H1 (cell line): ENCODE results near the gene ANKRD27. TPM values are rescaled to one million over a fixed set of nuclear protein-coding genes. Genes with fewer than 3 reads are reported as not detected.

Experiments used
- CTCF ChIA-PET: fragments of 300-600 bp; sonication (Branson Sonifier 250); formaldehyde crosslinking; loops from one replicate; lab custom pipeline; 2021; ENCODE audit not compliant: partially characterized antibody; lab: Charles Lee
- POLR2A ChIA-PET: fragments of 300-600 bp; sonication (Branson Sonifier 250); formaldehyde crosslinking; loops from one replicate; lab custom pipeline; 2021; ENCODE audit warnings: inconsistent platforms; ENCODE audit not compliant: partially characterized antibody; lab: Charles Lee
- DNase-seq, 2 experiments: peaks; one replicate each; pipeline versions ENCODE4 v3.0.0 to v3.0.0-alpha.2; 2010 to 2022; ENCODE audit warnings: low spot score in 2 of 2, low read depth in 1 of 2, mixed read lengths in 1 of 2
- FAIRE-seq: peaks from 2 replicates; lab custom pipeline; 2011; peaks lifted over from hg19 to GRCh38; lab: Jason Lieb, UNC
- H2AFZ ChIP-seq: 2 replicates; pipeline ENCODE4 v1.8.1; 2012; ENCODE audit warnings: low read length, inconsistent platforms
- H2AK5ac ChIP-seq: 2 replicates; pipeline ENCODE4 v1.6.1; 2013; ENCODE audit warnings: low read depth, low read length
- H2BK120ac ChIP-seq: replicated peaks from 2 replicates; pipeline ENCODE3; 2013; ENCODE audit warnings: low read depth, low read length, inconsistent platforms
- H2BK12ac ChIP-seq: 2 replicates; pipeline ENCODE4 v1.6.1; 2013; ENCODE audit warnings: low read depth, low read length
- H2BK15ac ChIP-seq: 2 replicates; pipeline ENCODE4 v1.6.1; 2013; ENCODE audit warnings: low read length
- H2BK20ac ChIP-seq: 2 replicates; pipeline ENCODE4 v1.6.1; 2013; ENCODE audit warnings: low read length
- H2BK5ac ChIP-seq: 2 replicates; pipeline ENCODE4 v1.6.1; 2013; ENCODE audit warnings: low read depth, low read length
- H3K14ac ChIP-seq: 2 replicates; pipeline ENCODE4 v1.6.1; 2013; ENCODE audit warnings: inconsistent platforms; ENCODE audit not compliant: insufficient read length
- H3K18ac ChIP-seq: 2 replicates; pipeline ENCODE4 v1.6.1; 2013; ENCODE audit warnings: low read length; ENCODE audit errors: extremely low read depth
- H3K23ac ChIP-seq: 2 replicates; pipeline ENCODE4 v1.6.1; 2013; ENCODE audit warnings: inconsistent platforms; ENCODE audit not compliant: insufficient read length
- H3K23me2 ChIP-seq: 2 replicates; pipeline ENCODE4 v1.6.1; 2013; ENCODE audit warnings: low read depth, low read length
- H3K27ac ChIP-seq: 2 replicates; pipeline ENCODE4 v1.6.1; 2011; ENCODE audit warnings: low read depth, low read length, inconsistent platforms
- H3K27me3 ChIP-seq, 4 experiments: replicated peaks in 1 of 4; 1 replicate in 1 of 4; 2 replicates in 3 of 4; pipeline versions ENCODE4 v1.6.1 to v1.8.1; 2011 to 2013; ENCODE audit warnings: low read length in 3 of 4, mild to moderate bottlenecking in 3 of 4, inconsistent platforms in 2 of 4, mixed read lengths in 2 of 4, moderate library complexity in 1 of 4; ENCODE audit not compliant: control insufficient read depth in 3 of 4, insufficient read depth in 3 of 4; ENCODE audit errors: extremely low read depth in 1 of 4
- H3K36me3 ChIP-seq, 4 experiments: 2 replicates each; pipeline versions ENCODE4 v1.6.1 to v1.8.1; 2011 to 2013; ENCODE audit warnings: mild to moderate bottlenecking in 4 of 4, low read length in 3 of 4, moderate library complexity in 2 of 4, control low read depth in 1 of 4, inconsistent platforms in 1 of 4; ENCODE audit not compliant: insufficient read depth in 4 of 4, control insufficient read depth in 2 of 4
- H3K4ac ChIP-seq: replicated peaks from 2 replicates; pipeline ENCODE3; 2013; ENCODE audit warnings: low read length, low read depth, mixed read lengths, inconsistent platforms; ENCODE audit not compliant: insufficient read length
- H3K4me1 ChIP-seq, 4 experiments: replicated peaks in 1 of 4; 1 replicate in 1 of 4; 2 replicates in 3 of 4; pipeline versions ENCODE4 v1.6.1 to v1.8.1; 2011 to 2013; ENCODE audit warnings: low read length in 3 of 4, inconsistent platforms in 2 of 4, mixed read lengths in 1 of 4; ENCODE audit not compliant: insufficient read depth in 4 of 4, control insufficient read depth in 3 of 4
- H3K4me2 ChIP-seq, 2 experiments: 2 replicates each; pipeline versions ENCODE4 v1.6.1 to v1.8.1; 2011 to 2013; ENCODE audit warnings: low read depth in 2 of 2, low read length in 2 of 2, control low read depth in 1 of 2, inconsistent platforms in 1 of 2, mild to moderate bottlenecking in 1 of 2; ENCODE audit not compliant: insufficient read depth in 1 of 2
- H3K4me3 ChIP-seq, 4 experiments: fragments of 200-600, 300-600 bp in 1 of 4; sonication (generic), shearing (Covaris generic), sonication (Bioruptor Twin) in 1 of 4; 2 replicates each; pipeline versions ENCODE4 v1.5.1 to v1.8.1; 2011 to 2016; ENCODE audit warnings: low read length in 4 of 4, low read depth in 3 of 4, control low read depth in 2 of 4, inconsistent platforms in 2 of 4, mild to moderate bottlenecking in 2 of 4, mixed read lengths in 1 of 4, moderate library complexity in 1 of 4; ENCODE audit not compliant: insufficient read depth in 2 of 4; ENCODE audit errors: extremely low read depth in 1 of 4
- H3K56ac ChIP-seq: replicated peaks from 2 replicates; pipeline ENCODE3; 2013; ENCODE audit warnings: low read depth, mild to moderate bottlenecking, mixed read lengths, low read length, inconsistent platforms; ENCODE audit not compliant: insufficient read length
- H3K79me1 ChIP-seq: 2 replicates; pipeline ENCODE4 v1.6.1; 2013; ENCODE audit warnings: low read depth, low read length, control low read depth
- H3K79me2 ChIP-seq, 2 experiments: 2 replicates each; pipeline versions ENCODE4 v1.6.1 to v1.8.1; 2012 to 2013; ENCODE audit warnings: low read length in 2 of 2, mild to moderate bottlenecking in 2 of 2, inconsistent platforms in 1 of 2; ENCODE audit not compliant: insufficient read depth in 2 of 2, control insufficient read depth in 1 of 2
- H3K9ac ChIP-seq, 4 experiments: replicated peaks in 1 of 4; 1 replicate in 1 of 4; 2 replicates in 3 of 4; pipeline versions ENCODE4 v1.6.1 to v1.8.1; 2011 to 2013; ENCODE audit warnings: low read depth in 3 of 4, low read length in 3 of 4, control low read depth in 2 of 4, mild to moderate bottlenecking in 2 of 4, moderate library complexity in 2 of 4, inconsistent platforms in 1 of 4; ENCODE audit errors: extremely low read depth in 1 of 4
- H3K9me3 ChIP-seq, 2 experiments: 2 replicates each; pipeline versions ENCODE4 v1.6.1 to v1.8.1; 2012 to 2013; ENCODE audit warnings: mild to moderate bottlenecking in 2 of 2, moderate library complexity in 2 of 2, control low read depth in 1 of 2, inconsistent platforms in 1 of 2, low read depth in 1 of 2, low read length in 1 of 2, mixed read lengths in 1 of 2; ENCODE audit not compliant: insufficient read depth in 2 of 2
- H4K20me1 ChIP-seq, 2 experiments: replicated peaks in 1 of 2; 2 replicates each; pipeline versions ENCODE3 to v1.8.1; 2011 to 2013; ENCODE audit warnings: inconsistent platforms in 2 of 2, low read length in 2 of 2, mild to moderate bottlenecking in 1 of 2; ENCODE audit not compliant: insufficient read depth in 2 of 2, control insufficient read depth in 1 of 2
- H4K5ac ChIP-seq: 2 replicates; pipeline ENCODE4 v1.6.1; 2013; ENCODE audit warnings: low read length, low read depth, mixed read lengths, inconsistent platforms; ENCODE audit not compliant: insufficient read length
- H4K8ac ChIP-seq: 2 replicates; pipeline ENCODE4 v1.8.0; 2013; ENCODE audit warnings: mild to moderate bottlenecking, moderate library complexity, low read length, inconsistent platforms; ENCODE audit not compliant: insufficient read depth; ENCODE audit errors: extremely low read depth
- H4K91ac ChIP-seq: replicated peaks from 2 replicates; pipeline ENCODE3; 2013; ENCODE audit warnings: low read length, mixed read lengths, inconsistent platforms; ENCODE audit not compliant: insufficient read length
- ATF3 ChIP-seq: IDR thresholded peaks from 2 replicates; pipeline ENCODE4 v1.6.1; 2011; ENCODE audit warnings: low read depth, mild to moderate bottlenecking, low read length; ENCODE audit not compliant: insufficient read depth
- BRCA1 ChIP-seq: IDR thresholded peaks from 2 replicates; pipeline ENCODE4 v1.6.1; 2012; ENCODE audit warnings: low read depth, low read length, improper control_type of control experiment
- CHD1 ChIP-seq: IDR thresholded peaks from 2 replicates; pipeline ENCODE4 v1.6.1; 2012; ENCODE audit warnings: low read depth, low read length, improper control_type of control experiment
- EP300 ChIP-seq, 2 experiments: IDR thresholded peaks; 1 replicate in 1 of 2; 2 replicates in 1 of 2; pipeline ENCODE4 v1.6.1; 2011 to 2012; ENCODE audit warnings: low read depth in 2 of 2, low read length in 2 of 2, mild to moderate bottlenecking in 2 of 2, borderline replicate concordance in 1 of 2, inconsistent platforms in 1 of 2, moderate library complexity in 1 of 2
- EZH2 ChIP-seq: fragments of 200-600 bp; sonication (generic); IDR thresholded peaks from 2 replicates; pipeline ENCODE4 v1.7.1; 2012; ENCODE audit warnings: low read depth, mild to moderate bottlenecking, moderate library complexity, low read length, inconsistent platforms; ENCODE audit not compliant: severe bottlenecking
- HDAC6 ChIP-seq: IDR thresholded peaks from one replicate; pipeline ENCODE4 v1.7.1; 2012; ENCODE audit warnings: low read depth, mild to moderate bottlenecking, inconsistent platforms, low read length, moderate library complexity
- NANOG ChIP-seq: IDR thresholded peaks from 2 replicates; pipeline ENCODE4 v1.6.1; 2011; ENCODE audit warnings: low read length, low read depth, mild to moderate bottlenecking, inconsistent platforms; ENCODE audit not compliant: insufficient read depth, poor library complexity, severe bottlenecking
- SIX5 ChIP-seq: IDR thresholded peaks from 2 replicates; pipeline ENCODE4 v1.6.1; 2011; ENCODE audit warnings: mild to moderate bottlenecking, low read depth, low read length
- WGBS, 2 experiments: shearing (Covaris generic) in 1 of 2; methylation state at CpG; one replicate each; pipeline versions ENCODE4 v1.1.6 to v1.1.7; 2013 to 2015; ENCODE audit warnings: low lambda C conversion rate in 2 of 2, mixed read lengths in 2 of 2, inconsistent platforms in 1 of 2, low coverage in 1 of 2, missing lambda C conversion rate in 1 of 2; ENCODE audit not compliant: insufficient replicate concordance in 2 of 2, insufficient coverage in 1 of 2, insufficient read length in 1 of 2; ENCODE audit errors: extremely low coverage in 1 of 2, missing lambda C conversion rate in 1 of 2; 5-methylcytosine and 5-hydroxymethylcytosine counted together
- polyA plus RNA-seq, 7 experiments: library from polyadenylated mRNA; depleted of rRNA in 3 of 7; stranded (reverse) in 5 of 7; unstranded in 2 of 7; fragments of >200 nt in 5 of 7; fragments of 200-250 nt in 2 of 7; gene quantifications; 1 replicate in 5 of 7; 2 replicates in 1 of 7; 4 replicates in 1 of 7; pipeline versions ENCODE4 v1.2.1 to v1.2.3, GENCODE V29; 2011 to 2013; ENCODE audit warnings: missing spikeins in 2 of 7, mixed read lengths in 2 of 7
- total RNA-seq: library from RNA; stranded (reverse); fragmentation: NEBNext Ultra II Directional; extraction: Animal tissue kit (Norgen Biotek cat#: 25700); gene quantifications from 2 replicates; pipeline ENCODE4 v1.2.1, GENCODE V29; 2021
- TF ChIP-seq, protein P1 (sequence below), 3 experiments: IDR thresholded peaks; 1 replicate in 2 of 3; 2 replicates in 1 of 3; pipeline versions ENCODE4 v1.5.1 to v1.6.1; 2011; ENCODE audit warnings: low read length in 3 of 3, mild to moderate bottlenecking in 3 of 3, inconsistent platforms in 2 of 3, low read depth in 1 of 3, moderate library complexity in 1 of 3; ENCODE audit not compliant: insufficient read depth in 1 of 3; ENCODE audit errors: control extremely low read depth in 1 of 3

Gene ANKRD27
- total and polyA plus RNA-seq, 2 of the 8 experiments (the other 6 are each of a cell fraction or from before 2014, with no cell fraction given): 27.9 to 55.7 TPM

GRCh38 chr19:32673573-32673972 lies 1.4 kb downstream of the ANKRD27 start:
- Histone ChIP-seq H3K23ac (no peak overlapping the region), H2BK15ac (no peak overlapping the region), H3K79me1 (peaks cover 20% of the 10 kb centered on the region), H3K18ac (no peak overlapping the region), H3K4ac (no peak overlapping the region), H2BK120ac (no peak overlapping the region), H3K4me2 (peak overlapping the region; percentile 7 to 91; a peak in 3 of 4 replicates), H2BK5ac (no peak overlapping the region), H4K8ac (no peak overlapping the region), H2AFZ (no peak overlapping the region), H3K36me3 (peaks cover 0 to 6% (median 0%) of the 10 kb centered on the region in 4 experiments; a peak in 1 of 8 replicates), H2BK12ac (no peak overlapping the region), H3K4me3 (peak overlapping the region in 2 of 4 experiments; percentile 88 to 91; a peak in 2 of 8 replicates), H2AK5ac (no peak overlapping the region), H3K9me3 (no peaks in the 10 kb centered on the region; a peak in 1 of 4 replicates), H3K79me2 (peaks cover 3 to 56% of the 10 kb centered on the region in 2 experiments; a peak in 3 of 4 replicates), H3K9ac (no peak overlapping the region), H4K20me1 (peaks cover 10 to 21% of the 10 kb centered on the region in 2 experiments), H3K23me2 (peaks cover 14% of the 10 kb centered on the region; the same call in 1 of the 2 replicates), H3K14ac (no peak overlapping the region), H4K91ac (no peak overlapping the region), H2BK20ac (no peak overlapping the region), H4K5ac (no peak overlapping the region), H3K56ac (no peak overlapping the region), H3K27ac (no peak overlapping the region), H3K27me3 (peaks cover 20 to 30% (median 26%) of the 10 kb centered on the region in 4 experiments), H3K4me1 (peaks cover 8 to 16% (median 11%) of the 10 kb centered on the region in 4 experiments; a peak in 6 of 7 replicates)
- ChIA-PET CTCF (interaction anchor here (0.6 to 0.8 kb wide), 4 partner anchors 22 to 1451 kb away, joined by 3 read pairs; no protein-coding TSS in a partner anchor), POLR2A (interaction anchor here (0.6 to 1.0 kb wide), 4 partner anchors 21 to 1545 kb away, joined by 3 to 4 read pairs (median 4); no protein-coding TSS in a partner anchor)
- no peak for DNase-seq
- 87% methylated on average over 10 of the region's 10 CpGs; no CpG with 5 or more reads in 1 of the 2 experiments for WGBS, 2 experiments
- FAIRE-seq: no peak
- TF ChIP-seq ATF3 (no peak), EZH2 (no peak), CHD1 (no peak), EP300 (IDR thresholded peaks at IDR 0.05; ENCODE audit: borderline replicate concordance in 1 of 2, low read depth in 2 of 2, low read length in 2 of 2) (no peak), SIX5 (no peak), HDAC6 (no peak), BRCA1 (no peak), NANOG (no peak)
- TF ChIP-seq, protein P1, sequence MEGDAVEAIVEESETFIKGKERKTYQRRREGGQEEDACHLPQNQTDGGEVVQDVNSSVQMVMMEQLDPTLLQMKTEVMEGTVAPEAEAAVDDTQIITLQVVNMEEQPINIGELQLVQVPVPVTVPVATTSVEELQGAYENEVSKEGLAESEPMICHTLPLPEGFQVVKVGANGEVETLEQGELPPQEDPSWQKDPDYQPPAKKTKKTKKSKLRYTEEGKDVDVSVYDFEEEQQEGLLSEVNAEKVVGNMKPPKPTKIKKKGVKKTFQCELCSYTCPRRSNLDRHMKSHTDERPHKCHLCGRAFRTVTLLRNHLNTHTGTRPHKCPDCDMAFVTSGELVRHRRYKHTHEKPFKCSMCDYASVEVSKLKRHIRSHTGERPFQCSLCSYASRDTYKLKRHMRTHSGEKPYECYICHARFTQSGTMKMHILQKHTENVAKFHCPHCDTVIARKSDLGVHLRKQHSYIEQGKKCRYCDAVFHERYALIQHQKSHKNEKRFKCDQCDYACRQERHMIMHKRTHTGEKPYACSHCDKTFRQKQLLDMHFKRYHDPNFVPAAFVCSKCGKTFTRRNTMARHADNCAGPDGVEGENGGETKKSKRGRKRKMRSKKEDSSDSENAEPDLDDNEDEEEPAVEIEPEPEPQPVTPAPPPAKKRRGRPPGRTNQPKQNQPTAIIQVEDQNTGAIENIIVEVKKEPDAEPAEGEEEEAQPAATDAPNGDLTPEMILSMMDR (IDR thresholded peaks at IDR 0.05; ENCODE audit: control extremely low read depth in 1 of 3, insufficient read depth in 1 of 3, low read depth in 1 of 3, low read length in 3 of 3): no peak
